ENCODE results near the gene PAN3. TPM values are rescaled to one million over a fixed set of nuclear protein-coding genes. Genes with fewer than 3 reads are reported as not detected.

The PAN3 gene
- total and polyA plus RNA-seq, 8 donors: 24.1 to 63.2 (median 55.2) TPM

DNA sequence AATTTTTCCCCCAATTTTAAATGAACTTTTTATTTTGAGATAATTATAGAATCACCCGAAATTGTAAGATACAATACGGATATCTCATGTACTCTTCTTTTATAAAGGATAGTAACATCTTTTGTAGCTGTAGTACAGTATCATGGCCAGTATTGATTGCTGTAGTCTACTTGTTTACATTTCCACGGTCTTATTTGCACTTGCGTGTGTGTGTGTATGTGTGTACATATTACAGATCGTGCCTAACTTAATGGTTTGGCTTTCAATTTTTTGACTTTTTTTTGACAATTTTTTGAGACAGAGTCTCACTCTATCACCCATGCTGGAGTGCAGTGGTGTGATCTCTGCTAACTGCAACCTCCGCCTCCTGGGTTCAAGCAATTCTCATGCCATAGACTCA, 6.7 kb downstream of the PAN3 start:
- no peak overlapping the region for H3K4me3 ChIP-seq
- H3K36me3 ChIP-seq: no peaks in the 10 kb centered on the region
- intact Hi-C loops (cut with DNase I): no loop called here
- ATAC-seq (no peak), DNase-seq (no peak)
- H3K27me3 ChIP-seq: no peaks in the 10 kb centered on the region
- no peak overlapping the region for H3K27ac ChIP-seq
- no peaks in the 10 kb centered on the region for H3K9me3 ChIP-seq
- TF ChIP-seq, protein P1, sequence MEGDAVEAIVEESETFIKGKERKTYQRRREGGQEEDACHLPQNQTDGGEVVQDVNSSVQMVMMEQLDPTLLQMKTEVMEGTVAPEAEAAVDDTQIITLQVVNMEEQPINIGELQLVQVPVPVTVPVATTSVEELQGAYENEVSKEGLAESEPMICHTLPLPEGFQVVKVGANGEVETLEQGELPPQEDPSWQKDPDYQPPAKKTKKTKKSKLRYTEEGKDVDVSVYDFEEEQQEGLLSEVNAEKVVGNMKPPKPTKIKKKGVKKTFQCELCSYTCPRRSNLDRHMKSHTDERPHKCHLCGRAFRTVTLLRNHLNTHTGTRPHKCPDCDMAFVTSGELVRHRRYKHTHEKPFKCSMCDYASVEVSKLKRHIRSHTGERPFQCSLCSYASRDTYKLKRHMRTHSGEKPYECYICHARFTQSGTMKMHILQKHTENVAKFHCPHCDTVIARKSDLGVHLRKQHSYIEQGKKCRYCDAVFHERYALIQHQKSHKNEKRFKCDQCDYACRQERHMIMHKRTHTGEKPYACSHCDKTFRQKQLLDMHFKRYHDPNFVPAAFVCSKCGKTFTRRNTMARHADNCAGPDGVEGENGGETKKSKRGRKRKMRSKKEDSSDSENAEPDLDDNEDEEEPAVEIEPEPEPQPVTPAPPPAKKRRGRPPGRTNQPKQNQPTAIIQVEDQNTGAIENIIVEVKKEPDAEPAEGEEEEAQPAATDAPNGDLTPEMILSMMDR (IDR thresholded peaks at IDR 0.05): no peak
- H3K4me1 ChIP-seq: peaks cover 5 to 35% of the 10 kb centered on the region in 2 donors

DNA sequence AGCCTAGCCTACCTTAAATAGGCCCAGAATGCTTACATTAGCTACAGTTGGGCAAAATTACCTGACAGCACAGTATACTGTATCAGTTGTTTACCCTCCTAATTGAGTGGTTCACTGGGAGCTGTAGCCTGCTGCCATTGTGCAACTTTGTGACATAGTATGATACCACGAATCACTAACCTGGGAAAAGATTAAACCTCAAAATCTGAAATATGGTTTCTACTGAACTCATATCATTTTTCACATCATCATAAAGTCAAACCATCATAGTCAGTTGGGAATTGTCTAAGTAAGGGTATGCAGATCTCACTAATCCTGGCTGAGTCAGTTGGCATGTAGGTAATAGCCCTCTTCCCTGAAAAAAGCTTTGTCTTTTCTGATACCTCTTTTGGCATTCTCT, 9.2 kb downstream of the PAN3 start:
- H3K27ac ChIP-seq: no peak overlapping the region
- TF ChIP-seq, protein P1 (IDR thresholded peaks at IDR 0.05): no peak
- peaks cover 0 to 16% of the 10 kb centered on the region in 2 donors for H3K4me1 ChIP-seq
- intact Hi-C loops (cut with DNase I): no loop called here
- no peak for DNase-seq
- no peaks in the 10 kb centered on the region for H3K36me3 ChIP-seq
- H3K4me3 ChIP-seq: no peak overlapping the region
- H3K9me3 ChIP-seq: no peaks in the 10 kb centered on the region
- peak; percentile 41 for ATAC-seq
- H3K27me3 ChIP-seq: no peaks in the 10 kb centered on the region

DNA sequence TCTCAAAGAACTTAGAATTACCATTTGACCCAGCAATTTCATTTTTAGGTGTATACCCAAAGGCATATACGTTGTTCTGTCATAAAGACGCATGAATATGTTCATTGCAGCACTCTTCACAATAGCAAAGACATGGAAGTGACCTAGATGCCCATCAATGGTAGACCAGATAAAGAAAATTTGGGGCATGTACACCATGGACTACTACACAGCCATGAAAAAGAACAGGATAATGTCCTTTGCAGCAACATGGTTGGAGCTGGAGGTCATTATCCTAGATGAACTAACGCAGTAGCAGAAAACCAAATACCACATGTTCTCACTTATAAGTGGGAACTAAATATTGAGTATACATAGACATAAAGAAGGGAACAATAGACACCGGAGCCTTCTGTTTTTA, 20.7 kb downstream of the PAN3 start:
- Histone ChIP-seq H3K36me3 (no peaks in the 10 kb centered on the region), H3K27me3 (no peaks in the 10 kb centered on the region), H3K27ac (no peak overlapping the region), H3K4me3 (no peak overlapping the region), H3K9me3 (peaks cover 0 to 3% of the 10 kb centered on the region in 2 donors), H3K4me1 (peaks cover 0 to 7% of the 10 kb centered on the region in 2 donors)
- TF ChIP-seq, protein P1 (IDR thresholded peaks at IDR 0.05): no peak
- intact Hi-C loops (cut with DNase I): no loop called here
- no peak for ATAC-seq
- DNase-seq: no peak

DNA sequence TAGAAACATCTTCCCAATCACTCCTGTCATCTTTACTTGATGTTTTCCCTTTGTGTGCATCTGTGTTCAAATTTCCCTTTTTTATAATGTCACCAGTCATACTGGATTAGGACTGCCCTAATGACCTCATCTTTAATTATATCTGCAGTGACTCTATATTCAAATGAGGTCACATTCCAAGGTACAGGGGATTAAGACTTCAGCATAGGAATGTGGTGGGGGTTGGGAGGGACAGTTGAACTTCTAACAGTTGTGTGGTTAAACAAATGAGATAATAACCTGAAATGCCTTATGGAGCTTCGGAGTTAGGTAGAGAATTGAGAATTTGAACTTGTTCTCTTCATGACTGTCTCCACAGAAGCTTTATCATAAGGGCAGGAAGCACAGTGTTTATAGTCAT, 23.0 kb downstream of the PAN3 start:
- DNase-seq (no peak), ATAC-seq (no peak)
- Histone ChIP-seq H3K4me1 (peaks cover 0 to 7% of the 10 kb centered on the region in 2 donors), H3K27me3 (no peaks in the 10 kb centered on the region), H3K4me3 (no peak overlapping the region), H3K27ac (no peak overlapping the region), H3K36me3 (no peaks in the 10 kb centered on the region), H3K9me3 (peaks cover 0 to 3% of the 10 kb centered on the region in 2 donors)
- TF ChIP-seq, protein P1 (IDR thresholded peaks at IDR 0.05): no peak
- intact Hi-C loops (cut with DNase I): no loop called here

DNA sequence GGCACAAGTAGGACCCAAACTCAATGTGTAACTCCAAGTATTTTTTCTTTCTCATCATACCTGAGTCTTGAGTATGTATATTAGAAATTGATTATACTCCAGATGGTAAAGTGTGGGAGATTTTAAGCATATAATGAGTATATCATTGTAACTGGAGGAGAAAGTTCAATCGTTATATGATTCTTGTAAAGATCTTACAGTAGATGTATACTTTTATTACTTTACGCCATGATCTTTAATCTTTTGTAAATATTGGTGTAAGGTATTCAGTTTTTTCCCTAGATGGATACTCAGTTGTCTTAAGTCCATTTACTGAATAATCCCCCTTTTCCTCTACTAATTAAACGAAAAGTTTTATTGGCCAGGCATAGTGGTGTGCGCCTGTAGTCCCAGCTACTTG, 25.2 kb downstream of the PAN3 start:
- no peaks in the 10 kb centered on the region for H3K9me3 ChIP-seq
- peaks cover 0 to 7% of the 10 kb centered on the region in 2 donors for H3K4me1 ChIP-seq
- H3K4me3 ChIP-seq: no peak overlapping the region
- intact Hi-C loops (cut with DNase I): no loop called here
- ATAC-seq (no peak), DNase-seq (no peak)
- H3K27me3 ChIP-seq: no peaks in the 10 kb centered on the region
- no peak overlapping the region for H3K27ac ChIP-seq
- TF ChIP-seq, protein P1 (IDR thresholded peaks at IDR 0.05): no peak
- no peaks in the 10 kb centered on the region for H3K36me3 ChIP-seq
